Gastrocnemius medialis (tissue), 4 donors: ENCODE data around the gene C16orf92. TPM values are rescaled to one million over a fixed set of nuclear protein-coding genes. Genes with fewer than 3 reads are reported as not detected.

ENCODE experiments used
- ATAC-seq, 2 donors: fragments of 150-250 bp; one replicate each; pipeline ENCODE4 v1.9.1; 2016
- DNase-seq, 2 donors: peaks; one replicate each; pipeline ENCODE4 v3.0.0-alpha.2; 2019
- H3K27ac ChIP-seq, 4 donors: fragments of 200-600 bp; sonication (generic); 1 replicate in 1 of 4; 2 replicates in 3 of 4; pipeline ENCODE4 v1.5.1; 2016 to 2018; ENCODE audit warnings: mild to moderate bottlenecking in 2 of 4, moderate library complexity in 1 of 4
- H3K27me3 ChIP-seq, 3 donors: fragments of 200-600 bp; sonication (generic) in 2 of 3; 1 replicate in 1 of 3; 2 replicates in 2 of 3; pipeline versions ENCODE4 v1.5.1 to v1.6.0; 2016 to 2019; ENCODE audit warnings: mild to moderate bottlenecking in 1 of 3, moderate library complexity in 1 of 3
- H3K36me3 ChIP-seq, 2 donors: fragments of 200-600 bp; sonication (generic) in 1 of 2; one replicate each; pipeline ENCODE4 v1.5.1; 2017 to 2018
- H3K4me1 ChIP-seq, 2 donors: fragments of 200-600 bp; sonication (generic) in 1 of 2; one replicate each; pipeline ENCODE4 v1.5.1; 2016 to 2017; ENCODE audit warnings: mild to moderate bottlenecking in 2 of 2
- H3K4me3 ChIP-seq, 4 donors: fragments of 200-600 bp; sonication (generic) in 3 of 4; 1 replicate in 1 of 4; 2 replicates in 3 of 4; pipeline ENCODE4 v1.5.1; 2016 to 2019; ENCODE audit warnings: mild to moderate bottlenecking in 2 of 4
- H3K9me3 ChIP-seq, 3 donors: fragments of 200-600 bp; sonication (generic) in 2 of 3; 1 replicate in 1 of 3; 2 replicates in 2 of 3; pipeline ENCODE4 v1.5.1; 2016 to 2019
- POLR2A ChIP-seq, 2 donors: fragments of 450-650 bp; IDR thresholded peaks; one replicate each; pipeline ENCODE4 v1.6.1; 2017; ENCODE audit warnings: antibody characterized with exemption in 2 of 2, mild to moderate bottlenecking in 2 of 2, moderate library complexity in 2 of 2
- in situ Hi-C, 4 donors: fragments of 200-750 bp; cut with MboI; loops; one replicate each; pipeline versions ENCODE4 v1.15.0 to v1.8.0; 2017; ENCODE audit warnings: low sequenced_read_pairs in 4 of 4
- intact Hi-C: fragments of 100-400 bp; cut with DNase I; formaldehyde crosslinking; loops from one replicate; pipeline ENCODE4 v1.15.1; 2023; ENCODE audit warnings: low total_unique reads
- total RNA-seq, 4 donors: library from RNA; depleted of rRNA; stranded (reverse); fragments of >200 nt; gene quantifications; one replicate each; pipeline versions ENCODE4 v1.1.0 to v1.2.3, GENCODE V29; 2016
- TF ChIP-seq, protein P1 (sequence below), 5 experiments: fragments of 450-650 bp in 3 of 5; fragments of 200-600 bp in 2 of 5; sonication (generic) in 2 of 5; IDR thresholded peaks in 4 of 5; conservative IDR thresholded peaks in 1 of 5; 1 replicate in 4 of 5; 2 replicates in 1 of 5; pipeline ENCODE4 v1.5.1; 2016 to 2019; ENCODE audit warnings: antibody characterized with exemption in 5 of 5, mild to moderate bottlenecking in 3 of 5, moderate library complexity in 3 of 5

Gene C16orf92
- total RNA-seq, 4 donors from 2014 or later: not detected

DNA sequence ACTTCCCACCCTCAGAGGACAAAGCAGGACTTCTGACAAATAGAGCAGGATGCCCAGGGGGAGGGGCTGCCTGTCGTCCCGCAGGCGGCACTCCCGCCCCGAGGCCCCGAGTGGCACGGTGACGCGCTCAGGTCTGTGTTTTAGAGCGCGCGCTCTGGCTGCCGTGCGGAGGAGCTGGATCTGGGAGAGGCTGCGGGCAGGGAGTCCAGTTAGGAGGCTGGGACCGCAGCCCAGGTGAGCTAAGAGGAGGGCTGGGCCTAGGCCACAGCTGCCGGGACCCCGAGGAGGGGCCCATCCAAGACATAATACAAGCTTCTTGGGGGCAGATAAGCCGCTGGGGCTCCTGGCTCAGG, 18.6 kb upstream of the C16orf92 start:
- ATAC-seq: no peak
- in situ Hi-C loops (loop anchor here in 1 of 4 donors (25.0 kb wide), 1 partner anchor 317 kb away; the partner anchor contains the start of gene QPRT), intact Hi-C loops (no loop called here)

GRCh38 chr16:30004811-30005242, 18.2 kb upstream of the C16orf92 start:
- no peaks in the 10 kb centered on the region for H3K4me1 ChIP-seq
- intact Hi-C loops: no loop called here
- ATAC-seq: no peak

More for the DNA sequence above, 18.6 kb upstream of the C16orf92 start:
- Histone ChIP-seq H3K27me3 (peaks cover 5 to 10% (median 10%) of the 10 kb centered on the region in 3 donors), H3K27ac (no peak overlapping the region), H3K36me3 (peaks cover 0 to 10% of the 10 kb centered on the region in 2 donors), H3K4me1 (no peaks in the 10 kb centered on the region), H3K4me3 (no peak overlapping the region), H3K9me3 (no peaks in the 10 kb centered on the region)
- no peak for DNase-seq
- TF ChIP-seq, protein P1, sequence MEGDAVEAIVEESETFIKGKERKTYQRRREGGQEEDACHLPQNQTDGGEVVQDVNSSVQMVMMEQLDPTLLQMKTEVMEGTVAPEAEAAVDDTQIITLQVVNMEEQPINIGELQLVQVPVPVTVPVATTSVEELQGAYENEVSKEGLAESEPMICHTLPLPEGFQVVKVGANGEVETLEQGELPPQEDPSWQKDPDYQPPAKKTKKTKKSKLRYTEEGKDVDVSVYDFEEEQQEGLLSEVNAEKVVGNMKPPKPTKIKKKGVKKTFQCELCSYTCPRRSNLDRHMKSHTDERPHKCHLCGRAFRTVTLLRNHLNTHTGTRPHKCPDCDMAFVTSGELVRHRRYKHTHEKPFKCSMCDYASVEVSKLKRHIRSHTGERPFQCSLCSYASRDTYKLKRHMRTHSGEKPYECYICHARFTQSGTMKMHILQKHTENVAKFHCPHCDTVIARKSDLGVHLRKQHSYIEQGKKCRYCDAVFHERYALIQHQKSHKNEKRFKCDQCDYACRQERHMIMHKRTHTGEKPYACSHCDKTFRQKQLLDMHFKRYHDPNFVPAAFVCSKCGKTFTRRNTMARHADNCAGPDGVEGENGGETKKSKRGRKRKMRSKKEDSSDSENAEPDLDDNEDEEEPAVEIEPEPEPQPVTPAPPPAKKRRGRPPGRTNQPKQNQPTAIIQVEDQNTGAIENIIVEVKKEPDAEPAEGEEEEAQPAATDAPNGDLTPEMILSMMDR (IDR thresholded peaks at IDR 0.05 in 4 of 5, conservative IDR thresholded peaks at IDR 0.05 in 1 of 5): no peak
- no peak for TF ChIP-seq POLR2A (IDR thresholded peaks at IDR 0.05)

GRCh38 chr16:30005341-30006094, 17.5 kb upstream of the C16orf92 start:
- ATAC-seq (peak; percentile 53 to 58), DNase-seq (no peak)
- Histone ChIP-seq H3K4me1 (peaks cover 1% of the 10 kb centered on the region in 2 donors), H3K36me3 (peaks cover 0 to 10% of the 10 kb centered on the region in 2 donors), H3K27me3 (peaks cover 17 to 21% (median 21%) of the 10 kb centered on the region in 3 donors), H3K4me3 (peak overlapping the region in 1 of 4 donors; percentile 15), H3K9me3 (no peaks in the 10 kb centered on the region), H3K27ac (no peak overlapping the region)
- in situ Hi-C loops: loop anchor here in 1 of 4 donors (25.0 kb wide), 1 partner anchor 318 kb away; the partner anchor contains the start of gene QPRT
- intact Hi-C loops: no loop called here
- TF ChIP-seq, protein P1 (IDR thresholded peaks at IDR 0.05 in 4 of 5, conservative IDR thresholded peaks at IDR 0.05 in 1 of 5): peak; percentile 62 to 85 (median 77)
- no peak for TF ChIP-seq POLR2A (IDR thresholded peaks at IDR 0.05)

More at GRCh38 chr16:30004811-30005242, 18.2 kb upstream of the C16orf92 start:
- Histone ChIP-seq H3K27me3 (peaks cover 10 to 14% (median 14%) of the 10 kb centered on the region in 3 donors), H3K9me3 (no peaks in the 10 kb centered on the region), H3K36me3 (peaks cover 0 to 10% of the 10 kb centered on the region in 2 donors), H3K27ac (no peak overlapping the region), H3K4me3 (no peak overlapping the region)
- TF ChIP-seq POLR2A (IDR thresholded peaks at IDR 0.05): no peak
- TF ChIP-seq, protein P1 (IDR thresholded peaks at IDR 0.05 in 4 of 5, conservative IDR thresholded peaks at IDR 0.05 in 1 of 5): no peak
- no peak for DNase-seq
- in situ Hi-C loops: loop anchor here in 1 of 4 donors (25.0 kb wide), 1 partner anchor 318 kb away; the partner anchor contains the start of gene QPRT

- DNase-seq (no peak), ATAC-seq (no peak)
- no peak overlapping the region for H3K4me3 ChIP-seq
- no peak overlapping the region for H3K27ac ChIP-seq
- H3K9me3 ChIP-seq: no peaks in the 10 kb centered on the region
- in situ Hi-C loops: loop anchor here in 1 of 4 donors (25.0 kb wide), 1 partner anchor 319 kb away; the partner anchor contains the start of gene QPRT
- intact Hi-C loops: no loop called here
- TF ChIP-seq POLR2A (IDR thresholded peaks at IDR 0.05): no peak
- TF ChIP-seq, protein P1 (IDR thresholded peaks at IDR 0.05 in 4 of 5, conservative IDR thresholded peaks at IDR 0.05 in 1 of 5): no peak
- peaks cover 3 to 4% of the 10 kb centered on the region in 2 donors for H3K4me1 ChIP-seq
- H3K27me3 ChIP-seq: peaks cover 22 to 27% (median 24%) of the 10 kb centered on the region in 3 donors
- H3K36me3 ChIP-seq: peaks cover 0 to 4% of the 10 kb centered on the region in 2 donors
Observed at GRCh38 chr16:30006095-30006473, 16.9 kb upstream of the C16orf92 start.
